ENCODE measurements around the gene KCNIP3.
"Not testable (repeated sequence)": the region's sequence is repeated elsewhere in the genome, so short reads cannot be mapped to it uniquely, and the experiment has no call there.

KCNIP3 gene

DNA sequence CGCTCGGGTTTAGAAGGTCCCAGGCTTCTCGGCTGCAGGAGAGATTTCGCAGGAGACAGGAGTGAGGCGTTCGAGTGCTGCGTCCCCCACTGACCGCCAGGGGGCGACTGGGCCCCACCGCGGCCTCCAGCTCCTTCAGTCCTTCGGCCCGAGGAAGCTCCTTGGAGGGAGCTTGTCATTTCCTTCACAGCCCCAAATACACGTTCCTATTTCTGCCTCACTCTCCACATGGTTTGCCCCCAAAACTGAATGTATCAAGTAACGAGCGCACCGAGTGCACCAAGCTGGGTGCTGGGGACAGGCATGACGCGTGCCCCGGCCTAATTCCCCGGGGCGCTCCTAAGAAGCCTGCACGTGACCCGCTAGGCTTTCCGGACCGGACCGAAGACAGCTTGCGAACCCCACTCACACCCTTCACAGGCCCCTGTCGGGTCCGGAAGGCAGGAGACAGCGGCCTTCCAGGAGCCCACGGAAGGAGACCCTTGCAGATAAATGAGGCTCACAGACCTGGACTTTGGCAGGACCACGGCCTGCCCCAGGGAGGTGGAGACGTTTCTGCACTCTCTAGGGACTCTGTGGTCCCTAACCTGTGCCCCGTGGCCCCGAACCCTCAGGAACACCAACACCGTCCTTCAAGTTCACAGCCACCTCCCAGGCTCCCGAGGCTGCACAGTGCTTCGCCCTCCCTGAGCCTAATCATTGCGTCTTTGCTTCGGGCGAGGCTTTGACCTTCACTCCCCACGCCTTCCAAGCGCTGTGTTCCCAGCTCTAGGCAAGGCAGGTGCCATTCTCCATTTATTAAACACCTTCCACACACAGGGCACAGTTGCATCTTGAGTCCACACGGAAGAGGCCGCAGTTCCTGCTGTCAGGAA is 92.3 kb downstream of the KCNIP3 start:
- DNase-seq, result peak; percentile 25 to 51

DNA sequence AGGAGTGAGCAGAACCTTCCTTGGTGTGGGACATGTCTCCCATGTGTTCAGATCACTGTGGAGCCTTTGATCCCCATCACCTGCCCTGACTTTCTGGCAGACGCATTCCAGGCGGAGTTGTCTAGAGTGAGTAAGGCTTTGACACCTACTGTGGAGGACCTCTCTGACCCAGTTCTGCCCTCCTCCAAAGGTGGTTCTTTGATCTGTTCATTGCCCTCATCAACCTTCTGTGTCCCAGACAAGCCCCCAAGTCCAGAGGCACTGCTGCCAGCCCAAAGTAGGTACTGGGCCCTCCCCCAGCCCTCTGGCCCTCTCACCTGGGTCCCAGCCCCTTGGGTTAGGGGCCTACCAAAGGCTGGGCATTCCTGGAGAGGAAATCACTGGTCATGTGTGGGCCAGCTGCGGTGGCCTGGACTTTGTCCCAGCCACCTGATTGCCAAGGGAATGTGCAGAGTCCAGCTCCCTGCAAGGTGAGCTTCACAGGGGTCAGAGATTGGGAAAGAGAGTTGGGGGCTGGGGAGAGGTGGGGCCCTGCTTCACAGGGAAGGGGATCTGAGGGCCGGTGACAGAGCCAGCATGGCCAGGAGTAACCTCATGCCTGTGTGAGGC is 93.2 kb downstream of the KCNIP3 start:
- DNase-seq, result no peak

DNA sequence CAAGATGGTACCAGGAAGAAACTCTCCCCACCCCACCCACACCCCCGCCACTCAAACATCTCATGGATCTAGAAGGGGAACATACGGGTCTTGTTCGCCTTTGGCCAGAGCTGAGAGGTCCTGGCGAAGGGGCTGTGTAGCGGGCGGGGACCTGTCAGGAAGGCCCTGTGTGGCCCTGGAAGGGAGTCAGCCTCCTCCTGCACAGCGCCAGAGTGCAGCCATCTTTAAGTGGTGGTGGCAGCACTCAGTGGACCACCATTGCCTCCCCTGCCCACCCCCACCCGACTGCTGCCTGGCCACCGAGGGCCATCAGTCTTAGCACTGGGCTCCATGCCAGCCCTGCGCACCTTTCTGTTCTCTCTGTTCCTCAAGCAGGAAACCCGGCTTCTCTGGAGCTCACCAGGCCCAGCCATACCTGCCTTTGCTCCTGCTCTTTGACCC is 93.8 kb downstream of the KCNIP3 start:
- no peak for DNase-seq

DNA sequence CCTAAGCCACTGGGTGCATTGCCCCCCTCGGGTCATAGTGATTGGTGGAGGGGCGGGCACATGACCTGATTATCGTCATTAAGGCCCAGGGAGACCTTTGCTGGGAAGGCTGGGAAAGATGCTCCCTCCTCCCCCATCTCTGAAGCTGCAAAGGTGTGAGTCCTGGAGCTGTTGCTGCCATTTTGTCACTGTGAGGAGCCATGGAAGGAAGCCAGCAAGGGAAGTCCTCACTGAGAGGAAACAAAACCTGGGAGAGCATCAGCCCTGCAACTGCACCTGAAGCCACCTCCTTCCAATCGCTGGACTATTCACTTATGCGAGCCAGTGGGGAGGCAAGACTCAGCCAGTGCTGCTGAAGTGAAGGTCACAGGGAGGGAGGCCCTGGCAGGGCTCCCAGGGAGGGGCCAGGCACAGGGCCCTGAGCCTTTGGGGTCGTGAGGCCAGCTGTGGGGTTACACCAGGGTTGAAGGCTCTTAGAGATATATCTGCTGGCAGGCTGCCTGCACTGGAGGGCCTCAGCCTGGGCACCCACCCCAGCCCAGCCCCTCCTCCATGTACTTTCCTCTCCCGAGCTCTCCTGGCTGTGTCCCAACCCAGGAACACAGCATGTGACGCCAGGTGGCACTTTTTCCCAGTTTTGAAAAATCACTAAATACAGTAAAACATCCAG is 94.6 kb downstream of the KCNIP3 start:
- no peak for DNase-seq

DNA sequence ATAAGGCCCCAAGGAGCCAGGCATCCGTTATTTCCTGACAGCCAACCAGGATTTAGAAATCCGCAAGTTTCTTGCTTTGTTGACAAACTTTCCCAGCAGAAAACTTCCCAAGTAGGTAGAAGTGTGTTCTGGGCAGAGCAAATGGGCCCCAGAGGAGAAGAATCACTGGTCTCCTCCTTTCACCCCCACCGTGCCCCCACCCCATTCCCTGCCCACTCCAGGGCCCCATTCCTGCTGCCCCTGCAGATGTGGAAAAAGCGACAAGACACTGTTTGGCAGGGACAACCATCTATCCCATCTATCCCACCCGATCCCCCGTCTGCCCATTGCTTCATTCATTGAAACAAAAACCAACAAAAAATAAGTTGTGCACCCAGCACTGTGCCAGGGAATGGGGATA is 95.2 kb downstream of the KCNIP3 start:
- no peak for DNase-seq

DNA sequence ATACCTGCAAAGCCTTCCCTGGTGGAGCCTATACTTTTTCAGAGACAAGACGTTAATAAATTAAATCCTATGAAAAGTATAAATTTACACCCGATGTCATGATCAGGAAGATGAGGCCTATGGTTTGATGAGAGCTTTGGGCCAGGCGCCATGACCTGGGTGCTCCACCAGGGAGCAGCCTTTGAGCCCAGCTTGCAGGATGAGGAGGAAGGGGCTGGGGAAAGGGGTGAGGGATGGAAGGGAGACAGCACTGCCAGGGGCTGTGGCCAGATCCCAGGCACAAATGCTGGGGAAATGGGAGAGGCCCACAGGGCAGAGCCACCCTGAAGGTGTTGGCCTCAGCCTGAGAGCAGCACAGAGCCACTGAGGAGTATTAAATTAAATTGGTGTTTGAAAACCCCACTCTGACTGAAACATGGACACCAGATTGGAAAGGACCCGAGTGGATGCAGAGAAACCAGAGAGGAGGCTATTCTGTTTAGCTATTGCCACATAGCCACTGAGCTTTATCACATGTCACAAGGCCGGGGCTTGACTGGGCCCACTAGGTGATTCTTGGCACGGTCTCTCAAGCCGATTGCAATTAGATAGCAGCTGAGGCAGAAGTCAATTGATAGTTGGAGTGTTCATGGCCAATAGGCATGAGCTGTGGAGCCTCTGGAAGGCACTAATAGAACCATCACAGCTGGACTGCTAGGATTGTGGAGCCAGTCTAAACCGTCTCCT is 95.7 kb downstream of the KCNIP3 start:
- no peak for DNase-seq

DNA sequence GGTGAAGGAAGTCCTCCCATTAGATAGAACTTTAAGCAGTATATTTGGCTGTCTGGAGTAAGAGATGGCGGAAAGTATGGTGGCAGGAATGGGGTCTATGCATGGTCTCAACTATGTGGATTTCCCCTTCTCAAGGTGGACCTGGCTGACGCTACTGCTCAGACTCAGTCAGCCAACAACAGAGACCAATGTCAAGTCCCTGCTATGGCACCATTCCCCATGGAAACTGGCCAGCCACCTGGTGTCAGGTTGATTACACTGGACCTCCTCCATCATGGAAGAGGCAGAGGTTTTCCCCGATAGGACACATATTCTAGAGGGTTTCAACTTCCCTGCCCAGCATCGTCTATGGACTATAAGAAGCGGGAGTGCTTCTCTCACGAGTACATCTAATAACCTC is 96.8 kb downstream of the KCNIP3 start:
- no peak for DNase-seq

DNA sequence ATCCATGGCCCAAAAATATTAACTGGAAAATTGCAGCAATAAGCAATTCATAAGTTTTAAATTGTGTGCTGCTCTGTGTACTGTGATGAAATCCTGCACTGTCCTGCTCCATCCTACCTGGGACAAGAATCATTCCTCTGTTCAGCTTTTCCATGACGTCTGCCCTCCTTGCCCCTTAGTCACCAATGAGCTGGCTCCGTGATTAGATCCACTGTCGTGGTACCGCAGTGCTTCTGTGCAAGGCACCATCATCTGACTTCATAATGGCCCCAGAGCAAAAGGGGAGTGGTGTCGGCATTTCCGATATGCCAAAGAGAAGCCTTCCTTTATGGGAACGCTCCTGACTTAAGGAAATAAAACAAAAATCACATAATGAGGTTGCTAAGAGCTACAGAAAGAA is 101.9 kb downstream of the KCNIP3 start:
- no peak for DNase-seq

DNA sequence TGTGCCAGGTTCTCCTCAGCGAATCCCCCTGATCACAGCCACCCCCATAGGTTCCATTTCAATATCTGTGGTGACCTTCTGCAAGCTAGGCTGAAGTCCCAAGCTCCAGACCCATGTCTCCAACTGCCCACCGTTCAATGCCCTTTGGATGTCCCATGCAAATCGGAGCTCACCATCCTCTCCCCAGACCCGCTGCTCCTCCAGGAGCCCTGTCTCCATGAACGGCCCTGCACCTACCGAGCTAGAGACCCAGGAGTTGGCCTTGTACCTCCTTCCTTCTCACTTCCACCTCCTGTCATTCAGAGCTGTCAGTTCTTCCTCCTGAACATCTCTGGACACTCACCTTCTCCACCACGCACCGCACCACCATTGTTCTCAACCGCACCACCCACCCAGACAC is 104.3 kb downstream of the KCNIP3 start:
- DNase-seq, result no peak

DNA sequence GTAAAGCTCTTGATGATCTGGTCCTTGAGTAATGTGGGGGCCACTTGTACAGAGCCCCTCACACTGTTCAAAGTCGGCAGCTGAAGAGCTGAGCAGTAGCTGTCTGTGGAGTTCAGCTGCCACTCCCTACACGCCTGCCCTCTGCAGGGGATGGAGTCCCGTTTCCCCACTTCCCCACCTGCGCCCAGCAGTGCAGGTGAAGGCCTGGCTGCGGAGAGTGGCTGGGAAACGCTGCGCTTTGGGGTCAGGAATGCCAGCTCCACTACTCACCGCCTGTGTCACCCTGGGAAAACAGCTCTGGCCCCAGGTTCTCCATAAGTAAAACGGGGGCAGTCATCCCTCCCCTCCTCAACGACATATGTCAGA is 104.8 kb downstream of the KCNIP3 start:
- DNase-seq, result not testable (repeated sequence)

DNA sequence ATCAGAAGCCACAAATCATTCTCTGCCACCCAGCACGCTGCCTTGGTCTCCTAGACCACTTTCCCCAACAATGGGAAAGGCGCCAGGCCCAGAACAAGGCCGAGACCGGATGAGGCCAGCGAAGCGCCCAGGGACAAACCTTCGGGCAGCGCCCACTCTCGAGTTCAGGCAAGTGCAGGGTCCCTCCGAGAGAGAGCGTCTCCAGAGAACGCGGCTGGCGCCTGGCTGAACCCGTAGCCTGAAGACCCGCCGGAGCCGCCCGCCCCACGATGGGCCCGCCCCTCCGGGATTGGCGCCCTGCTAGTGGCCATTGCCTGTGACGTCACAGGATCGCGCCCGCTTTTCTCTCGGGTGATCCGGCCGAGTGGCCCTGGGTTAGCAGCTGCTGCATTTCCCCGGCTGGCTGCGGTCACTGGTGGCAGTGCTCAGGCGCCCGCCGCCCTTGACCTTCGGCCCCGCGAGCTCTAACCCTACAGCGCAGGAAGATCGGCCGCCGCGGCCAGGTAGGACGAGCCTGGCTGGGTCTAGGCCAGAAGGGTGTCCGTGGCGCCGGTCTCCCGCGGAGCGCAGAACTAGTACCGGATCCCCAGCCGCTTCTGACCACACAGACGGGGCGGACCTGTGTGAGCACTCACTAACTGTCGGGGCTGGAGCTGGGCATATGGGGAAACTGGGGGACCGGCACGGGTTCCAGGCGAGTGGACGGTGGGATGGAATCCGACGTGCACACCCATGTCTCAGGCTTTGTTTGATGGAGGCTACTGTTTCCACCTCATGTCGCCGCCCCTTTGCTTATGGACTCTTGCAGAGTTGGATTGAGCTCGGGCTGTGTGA is 105.4 kb downstream of the KCNIP3 start, which contains the start of gene FAHD2A:
TSS of gene FAHD2A (plus strand) at position 339 of the 834 bp plus-strand sequence. CDS start 2,851 bp downstream, outside the sequence.
- peak; percentile 92 to 95 for DNase-seq

DNA sequence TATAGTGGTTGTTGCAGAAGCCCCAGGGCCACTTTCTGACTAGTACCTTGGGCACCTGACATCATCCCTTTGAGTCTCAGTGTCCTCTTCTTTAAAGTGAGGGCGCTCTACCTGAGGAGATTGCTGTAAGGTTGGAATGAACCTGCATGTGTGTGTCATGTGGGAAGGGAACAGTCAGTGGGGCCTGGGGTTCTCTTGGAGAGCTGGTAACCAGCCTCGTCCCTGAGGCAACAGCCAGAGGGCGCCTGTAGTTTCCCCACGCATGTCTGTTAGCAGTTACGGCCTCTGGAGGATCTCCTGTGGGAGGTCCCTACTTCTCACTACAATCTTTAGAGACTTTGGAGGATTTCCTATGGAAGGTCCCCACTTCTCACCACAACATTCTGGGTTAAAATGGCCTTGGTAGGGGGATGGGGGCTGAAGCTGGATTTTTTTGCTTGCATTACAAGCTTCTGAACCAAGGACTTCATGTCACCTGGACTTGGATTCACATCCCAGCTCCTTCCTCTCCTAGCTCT is 106.1 kb downstream of the KCNIP3 start:
- peak in 1 of 2 experiments; percentile 30 for DNase-seq

DNA sequence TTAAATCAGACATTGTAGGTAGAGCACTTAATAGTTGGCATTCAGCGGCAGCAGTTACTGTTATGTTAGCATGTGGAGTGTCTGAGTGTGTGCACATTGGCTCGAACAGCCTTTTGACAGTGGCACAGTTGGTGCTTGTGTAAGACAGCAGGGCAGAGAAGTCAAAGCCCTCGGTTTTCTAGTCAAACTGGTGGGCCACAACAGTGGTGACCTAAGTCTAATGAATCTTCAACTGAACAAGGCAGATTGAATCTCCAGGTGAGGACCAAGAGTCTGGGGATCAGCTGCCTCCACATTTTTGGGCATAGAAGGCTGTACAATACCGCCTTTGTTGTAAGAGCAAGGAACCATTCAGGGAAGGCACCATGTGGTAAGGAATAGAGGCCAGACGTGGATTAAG is 106.7 kb downstream of the KCNIP3 start:
- not testable (repeated sequence) for DNase-seq

DNA sequence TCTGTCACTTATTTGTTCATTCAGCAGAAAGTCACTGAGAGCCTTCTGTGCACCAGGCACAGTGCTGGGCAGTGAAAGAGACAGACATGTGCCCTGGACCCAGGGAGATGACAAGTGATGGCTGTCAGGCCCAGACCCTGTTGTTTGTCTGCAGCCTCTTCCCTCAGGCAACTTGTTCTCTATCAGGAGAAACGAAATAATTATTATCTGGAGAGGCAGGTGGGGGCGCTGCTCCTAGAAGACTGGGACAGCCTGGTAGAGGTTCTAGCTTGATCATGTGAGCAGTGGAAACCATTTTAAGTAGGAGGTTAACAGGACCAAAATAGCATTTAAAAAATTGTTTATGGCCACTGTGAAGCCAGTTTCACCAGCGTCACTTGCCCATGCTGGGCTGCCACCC is 107.5 kb downstream of the KCNIP3 start:
- not testable (repeated sequence) for DNase-seq

DNA sequence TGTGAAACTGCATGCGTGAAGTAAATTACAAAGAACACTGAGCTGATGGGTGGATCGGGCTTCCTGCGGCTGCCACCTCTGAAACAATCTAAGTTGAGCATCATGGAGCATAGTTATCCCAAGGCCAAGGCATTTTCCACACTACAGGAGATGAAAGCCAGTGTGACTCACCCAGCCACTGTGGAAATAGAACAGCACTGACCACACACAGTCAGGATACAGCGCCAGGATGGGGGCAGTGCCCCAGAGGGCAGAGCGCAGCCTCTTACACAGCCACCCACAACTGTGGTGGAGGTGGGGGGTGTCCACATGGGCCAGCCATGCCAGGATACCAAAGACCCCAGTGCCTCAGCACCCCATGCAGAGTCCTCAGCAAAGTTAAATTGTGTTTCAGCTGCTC is 114.1 kb downstream of the KCNIP3 start:
- DNase-seq, result not testable (repeated sequence)

DNA sequence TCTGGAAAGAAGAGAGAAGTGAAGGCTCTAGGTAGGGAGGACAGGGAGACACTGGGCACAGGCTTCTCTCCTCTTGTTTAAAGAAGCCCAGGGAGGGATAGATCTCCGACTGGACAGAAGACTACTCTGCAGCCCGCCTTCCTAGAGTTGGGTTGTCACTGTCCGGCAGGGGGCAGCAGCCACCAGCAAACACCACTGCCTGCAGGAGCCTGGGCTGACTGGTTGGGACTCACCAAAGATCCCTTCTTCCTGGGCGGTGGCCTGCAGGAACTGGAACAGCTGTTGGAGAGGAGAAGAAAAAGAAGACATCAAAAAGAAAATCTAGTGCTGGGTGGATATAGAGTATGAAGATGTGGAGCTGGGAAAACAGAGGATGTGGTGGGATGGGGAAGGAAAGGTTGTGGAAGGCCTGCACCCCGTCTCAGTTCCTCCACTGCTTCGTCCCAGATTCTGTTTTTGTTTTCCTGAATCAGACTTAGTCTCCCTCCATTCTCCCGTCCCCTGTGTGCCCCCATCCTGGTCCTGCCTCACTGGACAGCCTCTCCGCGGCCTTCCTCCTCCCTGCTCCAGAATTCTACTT is 117.0 kb downstream of the KCNIP3 start:
- DNase-seq, result peak; percentile 50 to 68

DNA sequence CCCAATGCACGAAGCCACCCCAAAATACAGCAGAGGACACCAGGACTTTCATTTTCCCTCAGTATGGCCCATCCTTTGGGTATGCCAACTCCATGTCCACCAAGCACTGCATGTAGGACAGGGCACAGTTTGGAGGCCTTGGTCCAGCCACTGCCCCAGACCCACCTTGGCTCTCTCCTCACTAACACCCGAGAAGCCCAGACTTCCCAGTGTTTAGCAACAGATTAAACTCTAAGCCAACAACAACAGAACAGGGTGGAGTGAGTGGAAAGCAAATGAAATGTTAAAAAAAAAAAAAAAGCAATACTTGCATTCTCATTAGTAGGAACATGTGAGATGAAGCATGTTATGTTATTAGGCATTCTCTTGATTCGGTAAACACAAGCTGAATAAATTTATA is 118.0 kb downstream of the KCNIP3 start:
- not testable (repeated sequence) for DNase-seq

DNA sequence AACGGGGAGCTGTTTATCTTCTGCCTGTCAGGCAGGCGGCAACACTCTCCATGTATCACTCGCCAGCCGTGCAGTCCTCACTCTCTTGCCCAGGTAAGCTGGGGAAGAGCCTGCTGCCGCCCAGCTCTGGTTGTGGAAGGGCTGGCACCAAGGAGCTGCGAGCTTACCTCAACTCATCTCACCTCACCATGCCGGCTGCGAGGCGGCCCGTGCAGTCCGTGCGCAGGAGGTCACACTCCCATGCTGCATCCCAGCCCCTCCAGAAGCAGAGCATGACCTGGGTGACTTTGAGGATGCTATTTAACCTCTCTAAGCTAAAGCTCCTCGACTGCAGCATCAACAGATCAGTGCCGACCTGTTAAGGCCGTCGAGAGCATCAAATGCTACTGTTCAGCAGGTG is 118.4 kb downstream of the KCNIP3 start:
- DNase-seq, result not testable (repeated sequence)

DNA sequence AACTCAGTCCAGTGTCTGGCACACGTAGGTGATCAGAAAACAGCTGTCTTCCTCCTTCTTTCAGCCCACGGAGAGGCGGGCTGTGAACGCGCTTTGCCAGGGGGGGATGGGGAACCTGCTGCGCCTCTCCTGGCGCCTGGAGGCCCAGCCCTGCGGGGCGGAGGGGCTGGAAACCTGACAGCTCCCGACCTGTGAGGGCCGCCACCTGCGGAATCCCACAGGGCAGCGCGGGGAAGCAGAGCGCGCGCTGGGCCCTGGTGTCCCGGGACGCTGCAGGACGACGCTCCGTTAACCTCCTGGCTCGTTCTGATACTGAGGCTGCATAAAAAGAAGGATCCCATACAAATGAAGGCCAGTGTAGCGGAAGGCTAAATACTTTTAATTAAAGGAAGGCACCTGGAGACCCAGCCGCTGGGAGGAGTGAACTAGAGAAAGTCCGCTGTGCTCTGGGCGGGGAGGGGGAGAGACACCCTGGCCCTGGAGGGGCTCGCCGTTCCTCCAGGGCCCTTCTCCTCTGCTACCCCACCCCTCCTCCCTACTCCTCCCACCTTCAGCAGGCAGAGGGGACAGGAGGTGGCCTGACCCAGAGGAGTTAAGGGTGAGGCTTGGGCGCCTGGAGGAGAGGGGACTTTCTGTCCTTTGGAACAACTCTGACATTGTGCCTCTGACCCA is 130.2 kb downstream of the KCNIP3 start:
- not testable (repeated sequence) for DNase-seq

DNA sequence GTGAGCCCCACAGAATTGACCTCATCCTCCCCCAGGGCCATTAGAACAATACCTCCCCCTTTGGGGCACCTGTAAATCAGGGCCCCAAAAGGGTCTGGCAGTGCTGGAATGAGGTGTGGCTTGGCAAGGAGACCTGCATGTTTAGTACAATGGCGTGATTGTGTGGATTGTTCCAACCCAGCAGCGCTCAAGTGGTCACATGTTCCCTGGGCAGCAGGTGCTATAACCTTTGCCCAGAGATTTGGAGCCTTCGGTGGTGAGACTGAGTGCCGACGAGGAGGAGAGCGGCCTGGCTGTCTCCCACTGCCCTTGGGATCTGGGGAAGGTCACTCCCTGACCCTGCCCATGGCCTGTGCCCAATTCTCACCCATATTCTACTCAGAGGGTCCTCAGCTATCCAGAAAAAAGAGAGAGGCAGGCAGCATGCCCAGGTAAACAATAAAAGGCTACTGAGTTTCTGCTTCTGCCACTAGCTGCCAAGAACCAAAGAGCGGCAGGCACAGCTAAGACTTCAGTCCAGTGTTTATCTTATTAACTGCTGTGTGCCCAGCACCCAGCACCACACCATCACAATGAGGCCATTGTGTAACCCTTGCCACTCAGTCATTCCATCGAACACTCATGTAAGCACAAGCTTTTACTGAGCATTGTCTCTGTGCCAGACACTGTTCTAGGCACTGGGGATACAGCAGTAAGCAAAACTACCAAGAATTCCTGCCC is 132.8 kb downstream of the KCNIP3 start:
- not testable (repeated sequence) for DNase-seq

All from stimulated activated CD4-positive, alpha-beta T cell treated with anti-CD3 and anti-CD28 coated beads, Interleukin-4, amount 100 ng/mL, for 4 hours (primary cell).